HepG2 (cell line): ENCODE results near the gene ZNF84. TPM values are rescaled to one million over a fixed set of nuclear protein-coding genes. Genes with fewer than 3 reads are reported as not detected.

Experiments
- AFF4 ChIP-seq: sonication (generic); formaldehyde crosslinking; IDR thresholded peaks from 2 replicates; pipeline ENCODE4 v1.4.0; 2020; ENCODE audit warnings: missing genetic modification reagents
- ATAD3A ChIP-seq: sonication (generic); formaldehyde crosslinking; IDR thresholded peaks from 2 replicates; pipeline ENCODE4 v1.4.0; 2020; ENCODE audit warnings: missing genetic modification reagents
- DMAP1 ChIP-seq: IDR thresholded peaks from 2 replicates; pipeline ENCODE4 v1.6.1; 2016
- IRF2 ChIP-seq: IDR thresholded peaks from 2 replicates; pipeline ENCODE4 v1.6.1; 2018; ENCODE audit warnings: missing genetic modification reagents, missing compliant biosample characterization
- JARID2 ChIP-seq: sonication (generic); formaldehyde crosslinking; IDR thresholded peaks from 2 replicates; pipeline ENCODE4 v1.8.1; 2023; ENCODE audit warnings: missing genetic modification reagents, inconsistent platforms; ENCODE audit not compliant: insufficient replicate concordance
- KLF12 ChIP-seq: sonication (generic); formaldehyde crosslinking; IDR thresholded peaks from 2 replicates; pipeline ENCODE4 v1.4.0; 2020; ENCODE audit warnings: missing genetic modification reagents, borderline replicate concordance
- PAWR ChIP-seq: sonication (generic); formaldehyde crosslinking; IDR thresholded peaks from 2 replicates; pipeline ENCODE4 v1.4.0; 2020; ENCODE audit warnings: missing genetic modification reagents, mild to moderate bottlenecking, borderline replicate concordance
- PCBP1 ChIP-seq: fragments of 200-400 bp; formaldehyde crosslinking; IDR thresholded peaks from 2 replicates; pipeline ENCODE4 v1.6.1; 2017; ENCODE audit warnings: mild to moderate bottlenecking, low read depth, low read length, borderline replicate concordance
- PITX1 ChIP-seq: sonication (generic); formaldehyde crosslinking; IDR thresholded peaks from 2 replicates; pipeline ENCODE4 v1.5.1; 2020; ENCODE audit warnings: mild to moderate bottlenecking, missing genetic modification reagents
- TFDP1 ChIP-seq: IDR thresholded peaks from 2 replicates; pipeline ENCODE4 v1.6.1; 2016; ENCODE audit warnings: missing compliant biosample characterization, missing genetic modification reagents, borderline replicate concordance
- TMF1 ChIP-seq: sonication (generic); formaldehyde crosslinking; IDR thresholded peaks from 2 replicates; pipeline ENCODE4 v1.8.1; 2022; ENCODE audit warnings: low read depth, missing genetic modification reagents
- YY1 ChIP-seq: IDR thresholded peaks from 2 replicates; pipeline ENCODE4 v1.6.1; 2011; ENCODE audit warnings: low read length, low read depth, moderate library complexity, mild to moderate bottlenecking; ENCODE audit not compliant: insufficient read depth, insufficient replicate concordance
- ZNF317 ChIP-seq: sonication (generic); formaldehyde crosslinking; IDR thresholded peaks from 2 replicates; pipeline ENCODE4 v1.5.0; 2020; ENCODE audit warnings: mild to moderate bottlenecking, missing genetic modification reagents
- ZNF737 ChIP-seq: sonication (generic); formaldehyde crosslinking; IDR thresholded peaks from 2 replicates; pipeline ENCODE4 v1.5.0; 2020; ENCODE audit warnings: missing genetic modification reagents, mild to moderate bottlenecking, borderline replicate concordance
- ZNF83 ChIP-seq: sonication (generic); formaldehyde crosslinking; IDR thresholded peaks from 2 replicates; pipeline ENCODE4 v1.4.0; 2020; ENCODE audit warnings: missing genetic modification reagents, mild to moderate bottlenecking, borderline replicate concordance
- ZNF850 ChIP-seq: sonication (generic); formaldehyde crosslinking; conservative IDR thresholded peaks from 2 replicates; pipeline ENCODE4 v1.9.0; 2021; ENCODE audit warnings: mild to moderate bottlenecking, missing genetic modification reagents
- ZNF891 ChIP-seq: sonication (generic); formaldehyde crosslinking; IDR thresholded peaks from 2 replicates; pipeline ENCODE4 v1.5.0; 2020; ENCODE audit warnings: mild to moderate bottlenecking, missing genetic modification reagents
- polyA plus RNA-seq, 8 experiments: library from polyadenylated mRNA; depleted of rRNA in 3 of 8; stranded (reverse) in 7 of 8; unstranded in 1 of 8; fragments of >200 nt; fragmentation: Illumina TruSeq in 4 of 8; extraction: Trizol in 4 of 8; gene quantifications; 2 replicates each; pipeline versions ENCODE4 v1.2.1 to v1.2.3, GENCODE V29; 2011 to 2016; ENCODE audit warnings: low read depth in 4 of 8, missing spikeins in 1 of 8, mixed read lengths in 1 of 8; ENCODE audit not compliant: insufficient read depth in 1 of 8
- total RNA-seq, 5 experiments: library from RNA; depleted of rRNA; stranded (reverse); fragments of >200 nt; fragmentation: Illumina TruSeq; extraction: Trizol; gene quantifications; 2 replicates each; pipeline ENCODE4 v1.2.3, GENCODE V29; 2016; ENCODE audit warnings: low read depth in 1 of 5
- TF ChIP-seq, protein P1 (sequence below): sonication (generic); formaldehyde crosslinking; IDR thresholded peaks from 2 replicates; pipeline ENCODE4 v1.5.1; 2020; ENCODE audit warnings: missing genetic modification reagents, mild to moderate bottlenecking, borderline replicate concordance
- TF ChIP-seq, protein P2 (sequence below): sonication (generic); formaldehyde crosslinking; IDR thresholded peaks from 2 replicates; pipeline ENCODE4 v1.8.0; 2022; ENCODE audit warnings: missing genetic modification reagents, mild to moderate bottlenecking, moderate library complexity, borderline replicate concordance
- TF ChIP-seq, protein P3 (sequence below): sonication (generic); formaldehyde crosslinking; IDR thresholded peaks from 2 replicates; pipeline ENCODE4 v1.8.1; 2023; ENCODE audit warnings: mild to moderate bottlenecking, missing genetic modification reagents

The ZNF84 gene
- total and polyA plus RNA-seq, 2 of the 13 experiments (the other 11 are each of a cell fraction or from before 2014, with no cell fraction given), result 15.5 to 21.8 TPM

DNA sequence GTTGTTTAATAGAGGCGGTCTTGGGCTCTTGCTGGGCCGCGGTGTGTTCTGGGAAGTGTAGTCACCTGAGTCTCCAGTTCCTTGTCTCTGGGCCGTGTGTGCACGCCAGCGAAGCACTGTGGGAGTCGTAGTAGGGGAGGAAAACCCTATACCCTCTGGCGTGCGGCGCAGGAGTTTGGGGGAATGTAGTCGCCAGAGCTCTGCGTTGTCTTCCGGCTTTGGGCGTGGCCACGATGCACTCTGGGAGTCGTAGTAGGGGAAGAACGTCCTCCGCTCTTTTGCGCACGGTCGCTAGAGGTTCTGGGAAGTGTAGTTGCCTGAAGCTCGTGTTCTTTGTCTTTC lies 42.7 kb downstream of the ZNF84 start (continued):
- no peak for TF ChIP-seq DMAP1 (CRISPR knock-in tag)
- TF ChIP-seq KLF12, result peak; percentile 91
- TF ChIP-seq PCBP1, result no peak
- TF ChIP-seq PAWR (CRISPR knock-in tag), result no peak
- TF ChIP-seq ZNF317 (CRISPR knock-in tag), result no peak
- TF ChIP-seq ATAD3A, result no peak
- TF ChIP-seq, protein P1, sequence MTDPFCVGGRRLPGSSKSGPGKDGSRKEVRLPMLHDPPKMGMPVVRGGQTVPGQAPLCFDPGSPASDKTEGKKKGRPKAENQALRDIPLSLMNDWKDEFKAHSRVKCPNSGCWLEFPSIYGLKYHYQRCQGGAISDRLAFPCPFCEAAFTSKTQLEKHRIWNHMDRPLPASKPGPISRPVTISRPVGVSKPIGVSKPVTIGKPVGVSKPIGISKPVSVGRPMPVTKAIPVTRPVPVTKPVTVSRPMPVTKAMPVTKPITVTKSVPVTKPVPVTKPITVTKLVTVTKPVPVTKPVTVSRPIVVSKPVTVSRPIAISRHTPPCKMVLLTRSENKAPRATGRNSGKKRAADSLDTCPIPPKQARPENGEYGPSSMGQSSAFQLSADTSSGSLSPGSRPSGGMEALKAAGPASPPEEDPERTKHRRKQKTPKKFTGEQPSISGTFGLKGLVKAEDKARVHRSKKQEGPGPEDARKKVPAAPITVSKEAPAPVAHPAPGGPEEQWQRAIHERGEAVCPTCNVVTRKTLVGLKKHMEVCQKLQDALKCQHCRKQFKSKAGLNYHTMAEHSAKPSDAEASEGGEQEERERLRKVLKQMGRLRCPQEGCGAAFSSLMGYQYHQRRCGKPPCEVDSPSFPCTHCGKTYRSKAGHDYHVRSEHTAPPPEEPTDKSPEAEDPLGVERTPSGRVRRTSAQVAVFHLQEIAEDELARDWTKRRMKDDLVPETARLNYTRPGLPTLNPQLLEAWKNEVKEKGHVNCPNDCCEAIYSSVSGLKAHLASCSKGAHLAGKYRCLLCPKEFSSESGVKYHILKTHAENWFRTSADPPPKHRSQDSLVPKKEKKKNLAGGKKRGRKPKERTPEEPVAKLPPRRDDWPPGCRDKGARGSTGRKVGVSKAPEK (CRISPR knock-in tag), result no peak
- TF ChIP-seq, protein P2, sequence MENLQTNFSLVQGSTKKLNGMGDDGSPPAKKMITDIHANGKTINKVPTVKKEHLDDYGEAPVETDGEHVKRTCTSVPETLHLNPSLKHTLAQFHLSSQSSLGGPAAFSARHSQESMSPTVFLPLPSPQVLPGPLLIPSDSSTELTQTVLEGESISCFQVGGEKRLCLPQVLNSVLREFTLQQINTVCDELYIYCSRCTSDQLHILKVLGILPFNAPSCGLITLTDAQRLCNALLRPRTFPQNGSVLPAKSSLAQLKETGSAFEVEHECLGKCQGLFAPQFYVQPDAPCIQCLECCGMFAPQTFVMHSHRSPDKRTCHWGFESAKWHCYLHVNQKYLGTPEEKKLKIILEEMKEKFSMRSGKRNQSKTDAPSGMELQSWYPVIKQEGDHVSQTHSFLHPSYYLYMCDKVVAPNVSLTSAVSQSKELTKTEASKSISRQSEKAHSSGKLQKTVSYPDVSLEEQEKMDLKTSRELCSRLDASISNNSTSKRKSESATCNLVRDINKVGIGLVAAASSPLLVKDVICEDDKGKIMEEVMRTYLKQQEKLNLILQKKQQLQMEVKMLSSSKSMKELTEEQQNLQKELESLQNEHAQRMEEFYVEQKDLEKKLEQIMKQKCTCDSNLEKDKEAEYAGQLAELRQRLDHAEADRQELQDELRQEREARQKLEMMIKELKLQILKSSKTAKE (CRISPR knock-in tag), result no peak
- TF ChIP-seq TMF1, result no peak
- no peak for TF ChIP-seq ZNF850 (CRISPR knock-in tag)
- peak; percentile 66; the same call in 1 of the 2 replicates for TF ChIP-seq TFDP1 (CRISPR knock-in tag)
- TF ChIP-seq, protein P3, sequence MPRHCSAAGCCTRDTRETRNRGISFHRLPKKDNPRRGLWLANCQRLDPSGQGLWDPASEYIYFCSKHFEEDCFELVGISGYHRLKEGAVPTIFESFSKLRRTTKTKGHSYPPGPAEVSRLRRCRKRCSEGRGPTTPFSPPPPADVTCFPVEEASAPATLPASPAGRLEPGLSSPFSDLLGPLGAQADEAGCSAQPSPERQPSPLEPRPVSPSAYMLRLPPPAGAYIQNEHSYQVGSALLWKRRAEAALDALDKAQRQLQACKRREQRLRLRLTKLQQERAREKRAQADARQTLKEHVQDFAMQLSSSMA, result no peak
- no peak for TF ChIP-seq ZNF891 (CRISPR knock-in tag)
- TF ChIP-seq YY1, result peak; percentile 35
- no peak for TF ChIP-seq JARID2 (CRISPR knock-in tag)
- no peak for TF ChIP-seq AFF4 (CRISPR knock-in tag)
- no peak for TF ChIP-seq ZNF83 (CRISPR knock-in tag)
- peak; percentile 98 for TF ChIP-seq IRF2
- no peak for TF ChIP-seq ZNF737 (CRISPR knock-in tag)
- no peak for TF ChIP-seq PITX1
